Osteoblast (primary cell): ENCODE results near the gene C16orf86. TPM values are rescaled to one million over a fixed set of nuclear protein-coding genes. Genes with fewer than 3 reads are reported as not detected.

Experiments
- DNase-seq: peaks from one replicate; pipeline ENCODE4 v3.0.0; 2011; ENCODE audit warnings: low spot score, mixed read lengths; ENCODE audit not compliant: insufficient read length; ENCODE audit errors: missing footprints
- H2AFZ ChIP-seq: 2 replicates; pipeline ENCODE4 v1.6.0; 2011; ENCODE audit warnings: mild to moderate bottlenecking, low read length
- H3K27ac ChIP-seq: 2 replicates; pipeline ENCODE4 v1.5.1; 2011; ENCODE audit warnings: mild to moderate bottlenecking, low read depth, low read length, moderate library complexity
- H3K27me3 ChIP-seq: 2 replicates; pipeline ENCODE4 v1.6.0; 2012; ENCODE audit warnings: mild to moderate bottlenecking, control low read depth, inconsistent platforms, low read length, moderate library complexity; ENCODE audit not compliant: insufficient read depth
- H3K36me3 ChIP-seq: 2 replicates; pipeline ENCODE4 v1.5.1; 2011; ENCODE audit warnings: mild to moderate bottlenecking, low read length, control low read depth, moderate library complexity; ENCODE audit not compliant: insufficient read depth
- H3K4me1 ChIP-seq: 2 replicates; pipeline ENCODE4 v1.5.1; 2011; ENCODE audit warnings: mild to moderate bottlenecking, low read length, control low read depth, moderate library complexity; ENCODE audit not compliant: insufficient read depth
- H3K4me2 ChIP-seq: 2 replicates; pipeline ENCODE4 v1.6.0; 2011; ENCODE audit warnings: mild to moderate bottlenecking, low read length; ENCODE audit not compliant: insufficient read depth
- H3K4me3 ChIP-seq: fragments of 200-600 bp; sonication (generic); 3 replicates; pipeline ENCODE4 v1.5.1; 2012; ENCODE audit warnings: mild to moderate bottlenecking, low read length, inconsistent platforms; ENCODE audit not compliant: insufficient read depth
- H3K79me2 ChIP-seq: 2 replicates; pipeline ENCODE4 v1.6.0; 2012; ENCODE audit warnings: mild to moderate bottlenecking, low read length, control low read depth, inconsistent platforms; ENCODE audit not compliant: insufficient read depth
- H3K9me3 ChIP-seq: 2 replicates; pipeline ENCODE4 v1.5.1; 2011; ENCODE audit warnings: low read depth, low read length, control low read depth
- H4K20me1 ChIP-seq: 2 replicates; pipeline ENCODE4 v1.6.0; 2012; ENCODE audit warnings: mild to moderate bottlenecking, low read length, control low read depth; ENCODE audit not compliant: insufficient read depth
- CTCF ChIP-seq: IDR thresholded peaks from 2 replicates; pipeline ENCODE4 v1.5.1; 2011; ENCODE audit warnings: mild to moderate bottlenecking, low read depth, low read length, moderate library complexity; ENCODE audit errors: extremely low read depth
- total RNA-seq: library from RNA; depleted of rRNA; stranded (reverse); fragments of >200 nt; gene quantifications from 2 replicates; pipeline ENCODE4 v1.2.3, GENCODE V29; 2012

Gene C16orf86
- total RNA-seq, 1 donor, result 6.9 TPM

GRCh38 chr16:67697422-67698185 lies 31.0 kb downstream of the C16orf86 start:
- H3K4me3 ChIP-seq, result no peak overlapping the region
- H3K27ac ChIP-seq, result no peak overlapping the region
- H2AFZ ChIP-seq, result no peak overlapping the region
- H3K9me3 ChIP-seq, result no peaks in the 10 kb centered on the region
- TF ChIP-seq CTCF, result no peak
- no peaks in the 10 kb centered on the region for H3K36me3 ChIP-seq
- no peaks in the 10 kb centered on the region for H3K27me3 ChIP-seq
- no peak overlapping the region for H3K4me2 ChIP-seq
- H4K20me1 ChIP-seq, result peaks cover 7% of the 10 kb centered on the region
- no peak for DNase-seq
- H3K79me2 ChIP-seq, result peaks cover 33% of the 10 kb centered on the region
- H3K4me1 ChIP-seq, result no peaks in the 10 kb centered on the region

- H2AFZ ChIP-seq, result no peak overlapping the region
- H3K36me3 ChIP-seq, result no peaks in the 10 kb centered on the region
- no peaks in the 10 kb centered on the region for H3K27me3 ChIP-seq
- no peak overlapping the region for H3K4me3 ChIP-seq
- no peaks in the 10 kb centered on the region for H3K4me1 ChIP-seq
- no peak overlapping the region for H3K4me2 ChIP-seq
- DNase-seq, result no peak
- H3K79me2 ChIP-seq, result peaks cover 42% of the 10 kb centered on the region
- no peak for TF ChIP-seq CTCF
- H3K27ac ChIP-seq, result no peak overlapping the region
- peaks cover 11% of the 10 kb centered on the region for H4K20me1 ChIP-seq
- H3K9me3 ChIP-seq, result no peaks in the 10 kb centered on the region
Observed at GRCh38 chr16:67699265-67699664, 32.7 kb downstream of the C16orf86 start.

- no peak for TF ChIP-seq CTCF
- H3K4me3 ChIP-seq, result no peak overlapping the region
Observed at GRCh38 chr16:67701420-67701819, 34.8 kb downstream of the C16orf86 start.

GRCh38 chr16:67702130-67702529 lies 35.5 kb downstream of the C16orf86 start:
- Histone ChIP-seq H3K4me3 (no peak overlapping the region), H2AFZ (no peak overlapping the region), H3K36me3 (no peaks in the 10 kb centered on the region), H3K4me2 (no peak overlapping the region), H3K27me3 (no peaks in the 10 kb centered on the region), H3K27ac (no peak overlapping the region), H3K9me3 (no peaks in the 10 kb centered on the region), H3K79me2 (peaks cover 54% of the 10 kb centered on the region), H4K20me1 (peaks cover 14% of the 10 kb centered on the region), H3K4me1 (no peaks in the 10 kb centered on the region)
- DNase-seq, result no peak
- no peak for TF ChIP-seq CTCF

More at GRCh38 chr16:67701420-67701819, 34.8 kb downstream of the C16orf86 start:
- Histone ChIP-seq H3K79me2 (peaks cover 54% of the 10 kb centered on the region), H3K4me2 (no peak overlapping the region), H3K36me3 (no peaks in the 10 kb centered on the region), H3K9me3 (no peaks in the 10 kb centered on the region), H2AFZ (no peak overlapping the region), H4K20me1 (peaks cover 18% of the 10 kb centered on the region), H3K27ac (no peak overlapping the region), H3K27me3 (no peaks in the 10 kb centered on the region), H3K4me1 (no peaks in the 10 kb centered on the region)
- DNase-seq, result no peak
